ENCODE measurements around the gene SHROOM3.

GRCh38 chr4:76755756-76756155 lies 320.7 kb downstream of the SHROOM3 start:
- no peak for TF ChIP-seq CTCF (IDR thresholded peaks at IDR 0.05)
- no peak for TF ChIP-seq POLR2A (IDR thresholded peaks at IDR 0.05)

All from adrenal gland (tissue), 5 donors.